ENCODE data around the gene CEACAM16. TPM values are rescaled to one million over a fixed set of nuclear protein-coding genes. Genes with fewer than 3 reads are reported as not detected.

CEACAM16 gene
- total and polyA plus RNA-seq, 10 of the 15 experiments (the other 5 are each of a cell fraction or from before 2014, with no cell fraction given): not detected

DNA sequence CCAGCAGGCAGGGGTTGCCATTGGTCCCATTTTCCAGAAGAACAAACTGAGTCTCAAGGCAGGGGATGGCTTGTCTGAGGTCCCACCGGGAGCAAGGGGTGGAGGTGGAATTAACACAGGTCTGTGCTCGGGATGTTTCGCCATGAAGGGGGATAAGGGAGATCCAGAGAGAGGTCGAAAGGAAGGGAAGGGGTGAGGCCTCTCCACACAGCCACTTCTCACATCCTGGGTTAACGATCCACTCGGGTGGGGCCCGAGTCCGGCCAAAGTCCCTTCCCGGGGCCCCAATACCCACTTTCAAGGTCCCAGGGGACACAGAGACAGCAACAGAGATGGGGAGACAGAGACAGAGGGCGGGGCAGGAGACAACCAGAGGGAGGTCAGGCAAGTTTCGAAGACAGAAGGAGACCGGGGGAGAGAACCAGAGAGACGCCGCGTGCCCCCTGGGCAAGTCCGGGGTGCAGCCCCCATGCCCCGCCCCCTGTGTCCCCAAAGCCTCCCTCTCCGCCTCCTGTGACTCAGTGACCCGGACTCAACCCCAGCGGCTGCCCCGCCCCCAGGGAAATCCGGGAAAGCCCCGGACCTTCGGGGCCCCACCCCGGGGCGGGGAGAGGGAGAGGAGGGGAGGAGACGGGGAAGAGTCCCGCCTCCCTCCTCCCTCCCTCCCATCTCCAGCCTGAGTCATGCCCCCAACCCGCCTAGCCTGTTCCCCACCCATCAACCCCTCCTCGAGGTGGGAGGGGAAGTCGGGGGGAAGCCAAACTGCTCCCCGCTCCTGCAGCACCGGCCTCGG is 48.2 kb downstream of the CEACAM16 start (continued):
- TF ChIP-seq HDAC2 (IDR thresholded peaks at IDR 0.05) (no peak), RAD51 (IDR thresholded peaks at IDR 0.05) (no peak), KDM1A (IDR thresholded peaks at IDR 0.05; ENCODE audit: borderline replicate concordance) (no peak)
- TF ChIP-seq, protein P1, sequence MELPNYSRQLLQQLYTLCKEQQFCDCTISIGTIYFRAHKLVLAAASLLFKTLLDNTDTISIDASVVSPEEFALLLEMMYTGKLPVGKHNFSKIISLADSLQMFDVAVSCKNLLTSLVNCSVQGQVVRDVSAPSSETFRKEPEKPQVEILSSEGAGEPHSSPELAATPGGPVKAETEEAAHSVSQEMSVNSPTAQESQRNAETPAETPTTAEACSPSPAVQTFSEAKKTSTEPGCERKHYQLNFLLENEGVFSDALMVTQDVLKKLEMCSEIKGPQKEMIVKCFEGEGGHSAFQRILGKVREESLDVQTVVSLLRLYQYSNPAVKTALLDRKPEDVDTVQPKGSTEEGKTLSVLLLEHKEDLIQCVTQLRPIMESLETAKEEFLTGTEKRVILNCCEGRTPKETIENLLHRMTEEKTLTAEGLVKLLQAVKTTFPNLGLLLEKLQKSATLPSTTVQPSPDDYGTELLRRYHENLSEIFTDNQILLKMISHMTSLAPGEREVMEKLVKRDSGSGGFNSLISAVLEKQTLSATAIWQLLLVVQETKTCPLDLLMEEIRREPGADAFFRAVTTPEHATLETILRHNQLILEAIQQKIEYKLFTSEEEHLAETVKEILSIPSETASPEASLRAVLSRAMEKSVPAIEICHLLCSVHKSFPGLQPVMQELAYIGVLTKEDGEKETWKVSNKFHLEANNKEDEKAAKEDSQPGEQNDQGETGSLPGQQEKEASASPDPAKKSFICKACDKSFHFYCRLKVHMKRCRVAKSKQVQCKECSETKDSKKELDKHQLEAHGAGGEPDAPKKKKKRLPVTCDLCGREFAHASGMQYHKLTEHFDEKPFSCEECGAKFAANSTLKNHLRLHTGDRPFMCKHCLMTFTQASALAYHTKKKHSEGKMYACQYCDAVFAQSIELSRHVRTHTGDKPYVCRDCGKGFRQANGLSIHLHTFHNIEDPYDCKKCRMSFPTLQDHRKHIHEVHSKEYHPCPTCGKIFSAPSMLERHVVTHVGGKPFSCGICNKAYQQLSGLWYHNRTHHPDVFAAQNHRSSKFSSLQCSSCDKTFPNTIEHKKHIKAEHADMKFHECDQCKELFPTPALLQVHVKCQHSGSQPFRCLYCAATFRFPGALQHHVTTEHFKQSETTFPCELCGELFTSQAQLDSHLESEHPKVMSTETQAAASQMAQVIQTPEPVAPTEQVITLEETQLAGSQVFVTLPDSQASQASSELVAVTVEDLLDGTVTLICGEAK (IDR thresholded peaks at IDR 0.05; ENCODE audit: borderline replicate concordance): no peak
- TF ChIP-seq, protein P2, sequence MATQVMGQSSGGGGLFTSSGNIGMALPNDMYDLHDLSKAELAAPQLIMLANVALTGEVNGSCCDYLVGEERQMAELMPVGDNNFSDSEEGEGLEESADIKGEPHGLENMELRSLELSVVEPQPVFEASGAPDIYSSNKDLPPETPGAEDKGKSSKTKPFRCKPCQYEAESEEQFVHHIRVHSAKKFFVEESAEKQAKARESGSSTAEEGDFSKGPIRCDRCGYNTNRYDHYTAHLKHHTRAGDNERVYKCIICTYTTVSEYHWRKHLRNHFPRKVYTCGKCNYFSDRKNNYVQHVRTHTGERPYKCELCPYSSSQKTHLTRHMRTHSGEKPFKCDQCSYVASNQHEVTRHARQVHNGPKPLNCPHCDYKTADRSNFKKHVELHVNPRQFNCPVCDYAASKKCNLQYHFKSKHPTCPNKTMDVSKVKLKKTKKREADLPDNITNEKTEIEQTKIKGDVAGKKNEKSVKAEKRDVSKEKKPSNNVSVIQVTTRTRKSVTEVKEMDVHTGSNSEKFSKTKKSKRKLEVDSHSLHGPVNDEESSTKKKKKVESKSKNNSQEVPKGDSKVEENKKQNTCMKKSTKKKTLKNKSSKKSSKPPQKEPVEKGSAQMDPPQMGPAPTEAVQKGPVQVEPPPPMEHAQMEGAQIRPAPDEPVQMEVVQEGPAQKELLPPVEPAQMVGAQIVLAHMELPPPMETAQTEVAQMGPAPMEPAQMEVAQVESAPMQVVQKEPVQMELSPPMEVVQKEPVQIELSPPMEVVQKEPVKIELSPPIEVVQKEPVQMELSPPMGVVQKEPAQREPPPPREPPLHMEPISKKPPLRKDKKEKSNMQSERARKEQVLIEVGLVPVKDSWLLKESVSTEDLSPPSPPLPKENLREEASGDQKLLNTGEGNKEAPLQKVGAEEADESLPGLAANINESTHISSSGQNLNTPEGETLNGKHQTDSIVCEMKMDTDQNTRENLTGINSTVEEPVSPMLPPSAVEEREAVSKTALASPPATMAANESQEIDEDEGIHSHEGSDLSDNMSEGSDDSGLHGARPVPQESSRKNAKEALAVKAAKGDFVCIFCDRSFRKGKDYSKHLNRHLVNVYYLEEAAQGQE (IDR thresholded peaks at IDR 0.05; ENCODE audit: low read depth, low read length): no peak
- TF ChIP-seq, protein P3, sequence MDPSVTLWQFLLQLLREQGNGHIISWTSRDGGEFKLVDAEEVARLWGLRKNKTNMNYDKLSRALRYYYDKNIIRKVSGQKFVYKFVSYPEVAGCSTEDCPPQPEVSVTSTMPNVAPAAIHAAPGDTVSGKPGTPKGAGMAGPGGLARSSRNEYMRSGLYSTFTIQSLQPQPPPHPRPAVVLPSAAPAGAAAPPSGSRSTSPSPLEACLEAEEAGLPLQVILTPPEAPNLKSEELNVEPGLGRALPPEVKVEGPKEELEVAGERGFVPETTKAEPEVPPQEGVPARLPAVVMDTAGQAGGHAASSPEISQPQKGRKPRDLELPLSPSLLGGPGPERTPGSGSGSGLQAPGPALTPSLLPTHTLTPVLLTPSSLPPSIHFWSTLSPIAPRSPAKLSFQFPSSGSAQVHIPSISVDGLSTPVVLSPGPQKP (IDR thresholded peaks at IDR 0.05; ENCODE audit: low read depth, low read length): no peak

Data from GM12878 (cell line).